ENCODE results near the gene BOLL.
"Not testable (repeated sequence)": the region's sequence is repeated elsewhere in the genome, so short reads cannot be mapped to it uniquely, and the experiment has no call there.

BOLL gene

GRCh38 chr2:197795277-197795676 lies 10.2 kb upstream of the BOLL start:
- DNase-seq, result no peak

DNA sequence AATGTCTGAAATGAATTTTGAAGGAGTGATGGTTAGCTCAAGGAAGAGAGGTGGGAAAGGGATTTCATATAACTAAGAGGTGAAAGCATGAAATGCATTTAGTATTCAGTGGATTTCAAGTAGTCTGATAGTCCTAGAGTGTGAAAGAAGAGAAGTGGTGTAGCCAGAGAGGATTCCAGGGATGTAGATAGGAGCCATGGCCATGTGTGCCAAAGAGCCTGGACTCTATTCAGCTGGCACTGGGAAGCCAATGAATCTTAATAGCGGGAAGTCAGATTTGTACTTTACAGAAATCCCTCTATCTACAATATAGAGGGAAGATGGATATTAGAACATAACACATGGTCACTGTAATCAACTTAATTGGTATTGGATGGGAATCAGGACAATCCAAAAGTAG lies 8.3 kb upstream of the BOLL start:
- no peak for DNase-seq

GRCh38 chr2:197786010-197786877 lies 1.1 kb upstream of the BOLL start:
- no peak for DNase-seq

DNA sequence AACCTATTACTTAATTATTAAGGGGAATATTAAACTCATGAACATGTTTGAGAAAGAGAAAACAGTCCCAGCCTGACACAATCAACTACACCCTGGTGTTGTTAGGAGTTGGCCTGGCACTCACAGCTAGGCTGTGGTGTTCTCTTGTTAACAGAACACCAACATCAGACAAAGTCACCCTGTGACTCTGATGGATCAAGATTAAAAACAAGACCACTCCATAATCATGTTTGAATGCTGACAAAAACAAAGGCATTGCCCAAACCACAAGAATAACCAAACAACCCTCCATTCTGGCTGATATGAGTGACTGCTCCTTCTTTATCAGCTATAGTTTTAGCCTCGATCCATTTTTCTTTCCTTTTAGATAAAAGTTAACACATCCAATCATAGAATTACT lies 3.0 kb downstream of the BOLL start:
- no peak for DNase-seq

GRCh38 chr2:197779261-197779660 lies 5.9 kb downstream of the BOLL start:
- DNase-seq, result no peak

DNA sequence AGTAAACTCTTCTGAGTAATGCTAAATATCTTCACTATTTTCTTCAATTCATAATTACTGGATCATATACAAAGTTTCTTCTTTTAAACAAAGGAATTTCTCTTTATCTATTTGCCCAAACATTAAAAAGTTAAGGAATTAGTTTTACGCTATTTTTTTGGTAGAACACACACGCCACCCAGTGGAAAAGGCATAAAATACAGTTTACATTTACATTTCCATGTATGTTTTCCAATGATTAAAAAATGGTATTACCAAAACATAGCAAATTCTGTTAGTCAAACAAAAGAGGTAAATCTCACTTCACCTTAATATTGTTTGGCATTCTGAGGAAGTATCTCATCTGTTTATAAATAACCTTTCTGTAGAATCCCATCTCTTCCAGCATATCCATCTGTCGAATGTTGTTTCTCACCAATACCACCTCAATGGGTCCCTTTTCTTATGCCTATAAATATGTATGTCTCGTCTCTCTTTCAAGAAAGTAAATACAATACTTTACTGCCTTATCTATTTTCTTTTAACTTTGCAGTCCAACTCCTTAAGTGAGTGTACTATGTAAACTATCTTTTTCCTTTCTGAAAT lies 7.2 kb downstream of the BOLL start:
- DNase-seq, result no peak

DNA sequence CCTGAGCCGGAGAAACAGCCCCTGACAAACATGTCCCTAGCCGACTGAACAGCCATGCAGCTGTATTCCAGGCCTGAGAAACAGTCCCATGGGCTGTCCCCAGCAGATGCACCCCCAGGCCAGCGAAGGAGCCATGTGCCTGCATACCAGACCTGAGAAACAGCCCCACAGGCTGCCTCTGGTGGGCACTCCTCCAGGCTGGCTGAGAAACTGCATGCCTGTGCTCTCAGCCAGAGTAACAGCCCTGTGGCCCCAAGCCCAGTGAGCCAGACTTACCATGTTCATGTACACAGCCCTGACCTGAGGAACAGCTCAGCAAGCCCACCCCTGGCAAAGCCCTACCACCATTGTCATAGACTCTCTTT lies 24.8 kb downstream of the BOLL start:
- DNase-seq, result no peak

DNA sequence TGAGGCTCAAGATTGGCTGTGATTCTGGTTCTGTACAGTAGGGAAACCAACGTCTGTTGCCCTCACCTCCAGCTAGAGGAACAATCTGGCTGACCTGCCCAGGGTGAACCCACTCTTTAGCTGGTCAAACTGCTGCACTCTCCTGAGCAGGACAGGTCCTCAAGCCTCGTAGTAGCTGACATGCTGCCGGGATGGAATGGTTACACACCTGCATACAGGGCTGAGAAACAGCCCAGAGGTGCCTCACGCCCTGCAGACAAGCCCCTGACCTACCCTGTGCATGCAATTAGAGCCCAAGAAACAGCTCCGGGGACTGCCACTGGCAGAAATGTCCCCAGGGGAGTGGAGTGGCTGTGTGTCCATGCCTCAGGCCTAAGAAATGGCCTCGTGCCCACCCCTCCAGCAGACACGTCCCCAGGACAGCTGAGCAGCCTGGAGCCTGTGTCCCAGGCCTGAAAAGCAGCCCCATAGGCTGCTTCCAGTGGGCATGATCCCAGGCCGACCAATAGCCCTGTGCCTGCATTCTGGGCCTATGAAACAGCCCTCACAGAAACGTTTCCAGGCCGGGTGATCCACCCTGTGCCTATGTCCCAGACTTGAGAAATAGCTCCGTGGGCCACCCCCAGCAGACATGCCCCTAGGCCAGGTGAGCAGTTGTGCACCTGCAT lies 25.4 kb downstream of the BOLL start:
- no peak for DNase-seq

- DNase-seq, result no peak
These were observed 26.1 kb downstream of the BOLL start for GRCh38 chr2:197759013-197759412.

- DNase-seq, result no peak
These were observed 44.9 kb downstream of the BOLL start for GRCh38 chr2:197740200-197740599.

DNA sequence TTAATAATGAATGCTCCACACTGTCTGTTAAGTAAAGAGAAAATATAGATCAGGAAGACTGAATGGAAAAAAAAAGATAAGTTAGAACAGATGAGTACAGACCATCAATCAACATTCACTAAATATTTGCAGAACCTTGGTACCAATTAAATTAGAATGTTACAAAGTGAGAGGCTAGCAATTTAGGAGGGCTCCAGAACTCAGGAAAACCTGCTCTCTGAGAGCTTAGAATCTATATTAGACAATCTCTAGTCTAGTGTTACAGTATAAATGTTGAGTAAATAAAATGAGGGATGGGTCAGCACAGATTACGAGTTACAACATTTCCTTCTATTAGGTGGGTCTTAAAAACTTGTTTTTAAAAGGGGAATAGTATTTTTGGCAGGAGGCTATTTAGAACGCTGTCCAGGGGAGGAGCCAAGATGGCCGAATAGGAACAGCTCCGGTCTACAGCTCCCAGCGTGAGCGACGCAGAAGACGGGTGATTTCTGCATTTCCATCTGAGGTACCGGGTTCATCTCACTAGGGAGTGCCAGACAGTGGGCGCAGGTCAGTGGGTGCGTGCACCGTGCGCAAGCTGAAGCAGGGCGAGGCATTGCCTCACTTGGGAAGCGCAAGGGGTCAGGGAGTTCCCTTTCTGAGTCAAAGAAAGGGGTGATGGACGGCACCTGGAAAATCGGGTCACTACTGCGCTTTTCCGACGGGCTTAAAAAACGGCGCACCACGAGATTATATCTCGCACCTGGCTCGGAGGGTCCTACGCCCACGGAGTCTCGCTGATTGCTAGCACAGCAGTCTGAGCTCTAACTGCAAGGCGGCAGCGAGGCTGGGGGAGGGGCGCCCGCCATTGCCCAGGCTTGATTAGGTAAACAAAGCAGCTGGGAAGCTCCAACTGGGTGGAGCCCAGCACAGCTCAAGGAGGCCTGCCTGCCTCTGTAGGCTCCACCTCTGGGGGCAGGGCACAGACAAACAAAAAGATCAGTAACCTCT lies 56.3 kb downstream of the BOLL start:
- DNase-seq, result not testable (repeated sequence)

- DNase-seq, result no peak
These were observed 58.1 kb downstream of the BOLL start for GRCh38 chr2:197727011-197727410.

DNA sequence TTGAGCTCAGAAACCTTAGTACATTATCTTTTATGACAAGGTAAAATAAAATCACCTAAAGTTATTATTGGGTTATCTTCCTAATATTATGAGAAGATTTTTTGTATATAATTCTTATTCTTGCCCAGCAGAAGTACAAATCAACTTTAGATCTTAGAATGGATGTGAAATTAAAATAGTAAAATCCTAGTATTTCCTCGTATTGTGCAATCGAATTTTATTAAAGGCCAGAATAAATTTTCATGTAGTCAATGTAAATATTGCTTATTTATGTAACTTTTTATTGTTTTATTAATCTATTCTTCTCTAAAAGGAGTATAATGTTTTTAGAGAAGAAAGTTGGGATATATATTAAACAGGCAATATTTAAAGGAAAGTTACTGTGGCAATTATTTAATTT lies 67.3 kb downstream of the BOLL start:
- no peak for DNase-seq

DNA sequence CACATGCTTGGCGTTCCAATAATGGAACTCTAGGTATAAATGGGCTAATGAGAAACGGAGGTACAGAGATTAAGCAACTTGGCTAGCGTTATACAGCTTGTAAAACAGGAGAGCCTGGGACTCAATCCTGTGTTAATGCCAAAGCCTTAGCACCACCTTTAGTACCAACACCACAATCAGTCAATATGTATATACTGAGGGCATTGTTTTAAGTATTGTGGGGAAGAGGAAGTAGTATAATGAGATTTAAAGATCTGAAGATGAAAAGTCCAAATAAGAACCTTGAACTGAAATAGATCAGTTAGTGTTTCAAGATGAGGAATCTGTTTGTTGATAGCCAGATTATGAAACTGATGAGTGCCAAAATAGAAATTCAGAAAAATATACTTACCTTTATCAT lies 71.8 kb downstream of the BOLL start:
- no peak for DNase-seq

- no peak for DNase-seq
These were observed 73.5 kb downstream of the BOLL start for GRCh38 chr2:197711578-197711977.

DNA sequence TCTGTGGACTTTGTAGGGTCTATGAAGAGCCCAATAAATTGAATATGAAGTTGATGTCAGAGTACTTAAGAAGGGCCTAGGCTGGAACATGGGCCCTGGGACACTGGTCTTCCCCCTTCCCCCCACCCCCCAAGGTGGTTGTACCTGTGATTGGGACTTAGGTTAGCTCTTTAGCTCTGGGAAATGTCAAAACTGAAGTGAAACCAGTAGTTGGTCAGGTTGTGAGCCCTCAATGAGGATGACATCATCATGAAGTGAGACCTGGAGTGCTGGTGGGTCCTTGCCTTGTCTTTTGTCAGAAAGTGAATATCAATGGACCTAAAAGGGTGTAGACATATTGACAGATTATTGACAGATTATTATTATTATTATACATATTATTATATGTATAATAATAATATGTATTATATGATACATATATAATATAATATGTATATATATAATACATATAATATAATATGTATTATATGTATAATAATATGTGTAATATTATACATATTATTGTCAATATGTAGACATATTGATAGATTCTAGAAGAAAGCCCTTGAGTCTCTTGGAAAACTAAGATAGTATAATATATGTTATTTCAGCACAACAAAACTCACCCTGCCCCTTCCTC lies 74.6 kb downstream of the BOLL start:
- no peak for DNase-seq

DNA sequence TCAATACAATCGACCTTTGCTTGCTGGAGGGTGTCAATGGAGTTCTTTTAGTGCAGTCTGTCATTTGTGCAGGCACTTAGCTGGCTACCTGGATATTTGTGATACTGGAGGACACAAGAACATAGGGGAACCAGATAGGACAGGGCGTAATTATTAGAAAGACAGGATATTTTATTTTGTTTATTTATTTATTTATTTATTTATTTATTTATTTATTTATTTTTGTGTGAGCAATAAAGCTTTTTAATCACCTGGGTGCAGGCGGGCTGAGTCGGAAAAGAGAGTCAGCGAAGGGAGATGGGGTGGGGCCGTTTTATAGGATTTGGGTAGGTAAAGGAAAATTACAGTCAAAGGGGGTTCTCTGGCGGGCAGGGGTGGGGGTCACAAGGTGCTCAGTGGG lies 76.0 kb downstream of the BOLL start:
- DNase-seq, result not testable (repeated sequence)

- no peak for DNase-seq
These were observed 76.8 kb downstream of the BOLL start for GRCh38 chr2:197708331-197708730.

DNA sequence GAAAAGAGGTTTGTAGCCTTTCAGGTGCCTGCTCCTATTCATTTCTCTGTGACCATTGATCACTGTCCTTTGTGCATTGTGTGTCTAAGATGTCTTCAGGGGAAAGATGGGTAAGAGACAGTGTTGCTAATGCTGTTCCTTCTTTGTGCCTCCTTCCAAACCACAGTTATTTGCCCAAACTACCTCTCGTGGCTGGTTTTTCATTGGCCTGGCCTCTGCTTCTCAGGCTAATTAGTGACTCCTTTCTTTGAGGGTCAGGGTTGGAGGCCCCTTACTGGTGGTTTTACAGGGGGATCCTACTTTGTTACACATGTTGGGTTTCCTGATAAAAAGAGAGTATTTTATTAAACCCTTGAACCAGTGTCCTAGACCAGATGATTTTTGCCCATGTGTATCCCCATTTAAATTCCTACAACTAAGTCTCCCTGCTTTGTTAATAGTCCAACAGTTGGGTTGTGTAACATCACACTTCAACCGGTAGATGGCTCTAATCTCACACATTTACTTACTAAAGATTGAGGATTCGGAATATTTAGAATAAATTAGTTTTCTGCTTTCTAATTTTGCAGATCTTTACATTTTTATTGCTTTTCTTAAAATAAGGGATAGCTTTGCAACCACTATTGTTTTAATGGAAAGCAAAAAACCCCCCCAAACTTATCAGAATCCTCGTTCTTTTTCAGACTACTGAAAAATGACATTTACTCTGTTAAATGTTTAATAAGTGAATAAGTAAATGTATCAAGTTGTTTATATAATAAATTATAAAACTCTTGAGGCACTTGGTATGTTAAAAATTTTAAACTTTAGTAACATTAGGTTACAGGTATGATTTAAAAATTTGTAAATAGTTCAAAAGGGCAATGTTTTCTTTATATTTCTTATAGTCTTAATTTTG lies 77.6 kb downstream of the BOLL start:
- DNase-seq, result no peak

- no peak for DNase-seq
These were observed 78.3 kb downstream of the BOLL start for GRCh38 chr2:197706839-197707207.

Data from cerebellar nuclear complex (tissue), 1 donor.